GM12891 (cell line): ENCODE results near the gene IRGC.

Experiments used
- POLR2A ChIP-seq: IDR thresholded peaks from 2 replicates; pipeline ENCODE4 v1.6.1; 2011; ENCODE audit warnings: low read depth, low read length, control low read depth
- TAF1 ChIP-seq: IDR thresholded peaks from 2 replicates; pipeline ENCODE4 v1.6.1; 2011; ENCODE audit warnings: low read depth, low read length, control low read depth

GRCh38 chr19:43697295-43697694 is 18.6 kb upstream of the IRGC start:
- TF ChIP-seq POLR2A (no peak), TAF1 (no peak)
